Liver (tissue), 3 donors: ENCODE data around the gene PNMA1.

ENCODE experiments used
- GABPA ChIP-seq, 2 donors: IDR thresholded peaks in 1 of 2; conservative IDR thresholded peaks in 1 of 2; 2 replicates each; pipeline ENCODE4 v1.6.1; 2016; ENCODE audit warnings: antibody characterized with exemption in 2 of 2, mild to moderate bottlenecking in 1 of 2, moderate library complexity in 1 of 2
- MAX ChIP-seq: IDR thresholded peaks from 2 replicates; pipeline ENCODE4 v1.6.1; 2016; ENCODE audit warnings: antibody characterized with exemption
- NR2F2 ChIP-seq: IDR thresholded peaks from 2 replicates; pipeline ENCODE4 v1.6.1; 2016; ENCODE audit warnings: antibody characterized with exemption
- RAD21 ChIP-seq, 2 donors: IDR thresholded peaks; 2 replicates each; pipeline ENCODE4 v1.6.1; 2016; ENCODE audit warnings: antibody characterized with exemption in 2 of 2, mild to moderate bottlenecking in 2 of 2
- SP1 ChIP-seq: IDR thresholded peaks from 2 replicates; pipeline ENCODE4 v1.6.1; 2018; ENCODE audit warnings: antibody characterized with exemption, mild to moderate bottlenecking
- TAF1 ChIP-seq: conservative IDR thresholded peaks from 2 replicates; pipeline ENCODE4 v1.6.1; 2016; ENCODE audit warnings: antibody characterized with exemption, mild to moderate bottlenecking
- YY1 ChIP-seq: IDR thresholded peaks from 2 replicates; pipeline ENCODE4 v1.6.1; 2016; ENCODE audit warnings: antibody characterized with exemption, mild to moderate bottlenecking
- TF ChIP-seq, protein P1 (sequence below): fragments of 150-350 bp; IDR thresholded peaks from 2 replicates; pipeline ENCODE4 v1.5.1; 2017; ENCODE audit warnings: improper control_type of control experiment, low read depth, low read length; ENCODE audit not compliant: missing input control
- TF ChIP-seq, protein P2 (sequence below): IDR thresholded peaks from 2 replicates; pipeline ENCODE4 v1.6.1; 2016; ENCODE audit warnings: antibody characterized with exemption, mild to moderate bottlenecking
- donor health status: healthy.
- donor health status: healthy.

DNA sequence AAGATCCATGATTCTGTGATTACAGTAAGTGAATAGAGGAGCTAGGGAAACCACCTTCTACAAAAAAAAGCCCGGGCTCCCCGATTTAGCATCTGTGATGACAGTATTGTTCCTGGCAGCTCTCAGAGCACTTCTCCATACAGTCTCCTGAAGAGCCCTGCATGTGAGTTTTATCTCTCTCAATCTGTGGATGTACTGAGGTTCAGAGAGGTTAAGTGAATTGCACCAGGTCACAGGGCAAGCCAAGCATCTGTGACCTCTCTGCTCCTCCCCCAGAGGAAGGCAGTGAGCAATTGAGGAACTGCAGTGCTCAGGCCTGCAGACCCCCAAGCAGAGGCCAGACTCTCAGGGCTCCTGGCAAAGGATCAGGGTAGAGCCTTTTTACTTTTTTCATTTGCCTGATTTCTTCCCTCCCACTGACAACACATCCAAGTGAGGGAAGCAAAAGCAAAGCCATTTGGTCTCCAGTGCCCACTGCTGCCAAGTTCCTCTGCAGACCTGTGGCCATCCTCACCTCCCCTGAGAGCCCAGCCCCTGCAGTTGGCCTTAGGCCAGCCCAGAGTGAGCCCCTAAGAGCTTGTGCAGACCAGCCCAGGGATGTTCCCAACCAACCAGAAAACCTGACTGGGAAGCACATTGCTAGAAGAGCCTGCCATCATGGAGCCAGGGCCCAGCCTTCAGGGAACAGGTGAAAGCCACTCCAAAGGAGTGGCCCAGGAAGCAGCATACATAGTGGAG, 47.6 kb upstream of the PNMA1 start:
- TF ChIP-seq, protein P1, sequence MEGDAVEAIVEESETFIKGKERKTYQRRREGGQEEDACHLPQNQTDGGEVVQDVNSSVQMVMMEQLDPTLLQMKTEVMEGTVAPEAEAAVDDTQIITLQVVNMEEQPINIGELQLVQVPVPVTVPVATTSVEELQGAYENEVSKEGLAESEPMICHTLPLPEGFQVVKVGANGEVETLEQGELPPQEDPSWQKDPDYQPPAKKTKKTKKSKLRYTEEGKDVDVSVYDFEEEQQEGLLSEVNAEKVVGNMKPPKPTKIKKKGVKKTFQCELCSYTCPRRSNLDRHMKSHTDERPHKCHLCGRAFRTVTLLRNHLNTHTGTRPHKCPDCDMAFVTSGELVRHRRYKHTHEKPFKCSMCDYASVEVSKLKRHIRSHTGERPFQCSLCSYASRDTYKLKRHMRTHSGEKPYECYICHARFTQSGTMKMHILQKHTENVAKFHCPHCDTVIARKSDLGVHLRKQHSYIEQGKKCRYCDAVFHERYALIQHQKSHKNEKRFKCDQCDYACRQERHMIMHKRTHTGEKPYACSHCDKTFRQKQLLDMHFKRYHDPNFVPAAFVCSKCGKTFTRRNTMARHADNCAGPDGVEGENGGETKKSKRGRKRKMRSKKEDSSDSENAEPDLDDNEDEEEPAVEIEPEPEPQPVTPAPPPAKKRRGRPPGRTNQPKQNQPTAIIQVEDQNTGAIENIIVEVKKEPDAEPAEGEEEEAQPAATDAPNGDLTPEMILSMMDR, result no peak
- TF ChIP-seq NR2F2 (no peak), RAD21 (IDR thresholded peaks at IDR 0.05) (no peak), SP1 (no peak), MAX (no peak), TAF1 (no peak), GABPA (IDR thresholded peaks at IDR 0.05 in 1 of 2, conservative IDR thresholded peaks at IDR 0.05 in 1 of 2) (no peak), YY1 (no peak)
- TF ChIP-seq, protein P2, sequence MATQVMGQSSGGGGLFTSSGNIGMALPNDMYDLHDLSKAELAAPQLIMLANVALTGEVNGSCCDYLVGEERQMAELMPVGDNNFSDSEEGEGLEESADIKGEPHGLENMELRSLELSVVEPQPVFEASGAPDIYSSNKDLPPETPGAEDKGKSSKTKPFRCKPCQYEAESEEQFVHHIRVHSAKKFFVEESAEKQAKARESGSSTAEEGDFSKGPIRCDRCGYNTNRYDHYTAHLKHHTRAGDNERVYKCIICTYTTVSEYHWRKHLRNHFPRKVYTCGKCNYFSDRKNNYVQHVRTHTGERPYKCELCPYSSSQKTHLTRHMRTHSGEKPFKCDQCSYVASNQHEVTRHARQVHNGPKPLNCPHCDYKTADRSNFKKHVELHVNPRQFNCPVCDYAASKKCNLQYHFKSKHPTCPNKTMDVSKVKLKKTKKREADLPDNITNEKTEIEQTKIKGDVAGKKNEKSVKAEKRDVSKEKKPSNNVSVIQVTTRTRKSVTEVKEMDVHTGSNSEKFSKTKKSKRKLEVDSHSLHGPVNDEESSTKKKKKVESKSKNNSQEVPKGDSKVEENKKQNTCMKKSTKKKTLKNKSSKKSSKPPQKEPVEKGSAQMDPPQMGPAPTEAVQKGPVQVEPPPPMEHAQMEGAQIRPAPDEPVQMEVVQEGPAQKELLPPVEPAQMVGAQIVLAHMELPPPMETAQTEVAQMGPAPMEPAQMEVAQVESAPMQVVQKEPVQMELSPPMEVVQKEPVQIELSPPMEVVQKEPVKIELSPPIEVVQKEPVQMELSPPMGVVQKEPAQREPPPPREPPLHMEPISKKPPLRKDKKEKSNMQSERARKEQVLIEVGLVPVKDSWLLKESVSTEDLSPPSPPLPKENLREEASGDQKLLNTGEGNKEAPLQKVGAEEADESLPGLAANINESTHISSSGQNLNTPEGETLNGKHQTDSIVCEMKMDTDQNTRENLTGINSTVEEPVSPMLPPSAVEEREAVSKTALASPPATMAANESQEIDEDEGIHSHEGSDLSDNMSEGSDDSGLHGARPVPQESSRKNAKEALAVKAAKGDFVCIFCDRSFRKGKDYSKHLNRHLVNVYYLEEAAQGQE, result no peak
